ENCODE data around the gene SLC41A1.
"Not testable (repeated sequence)": the region's sequence is repeated elsewhere in the genome, so short reads cannot be mapped to it uniquely, and the experiment has no call there.

SLC41A1 gene

GRCh38 chr1:205826016-205826806 is 13.2 kb upstream of the SLC41A1 start:
- no peak for TF ChIP-seq CTCF (IDR thresholded peaks at IDR 0.05; ENCODE audit: low read depth, low read length)
- TF ChIP-seq POLR2A (IDR thresholded peaks at IDR 0.05; ENCODE audit: extremely low read depth, insufficient read length): no peak
- no peak for TF ChIP-seq MYC (IDR thresholded peaks at IDR 0.05; ENCODE audit: low read depth, low read length)
- TF ChIP-seq MAX (IDR thresholded peaks at IDR 0.05; ENCODE audit: low read depth, low read length): no peak
- no peak overlapping the region for H3K4me3 ChIP-seq (ENCODE audit: low read depth, low read length)

GRCh38 chr1:205824180-205824579 is 11.2 kb upstream of the SLC41A1 start:
- H3K4me3 ChIP-seq (ENCODE audit: low read depth, low read length): no peak overlapping the region
- TF ChIP-seq MYC (IDR thresholded peaks at IDR 0.05; ENCODE audit: low read depth, low read length) (no peak), POLR2A (IDR thresholded peaks at IDR 0.05; ENCODE audit: extremely low read depth, insufficient read length) (no peak), CTCF (IDR thresholded peaks at IDR 0.05; ENCODE audit: low read depth, low read length) (no peak), MAX (IDR thresholded peaks at IDR 0.05; ENCODE audit: low read depth, low read length) (no peak)
- no peak for DNase-seq (ENCODE audit: low read depth)

More at GRCh38 chr1:205826016-205826806, 13.2 kb upstream of the SLC41A1 start:
- DNase-seq (ENCODE audit: low read depth): no peak

GRCh38 chr1:205823260-205823659 is 10.3 kb upstream of the SLC41A1 start:
- not testable (repeated sequence) for H3K4me3 ChIP-seq (ENCODE audit: low read depth, low read length); DNase-seq (ENCODE audit: low read depth)

- no peak for DNase-seq (ENCODE audit: low read depth)
- no peak overlapping the region for H3K4me3 ChIP-seq (ENCODE audit: low read depth, low read length)
- TF ChIP-seq MAX (IDR thresholded peaks at IDR 0.05; ENCODE audit: low read depth, low read length) (no peak), POLR2A (IDR thresholded peaks at IDR 0.05; ENCODE audit: extremely low read depth, insufficient read length) (no peak), CTCF (IDR thresholded peaks at IDR 0.05; ENCODE audit: low read depth, low read length) (no peak), MYC (IDR thresholded peaks at IDR 0.05; ENCODE audit: low read depth, low read length) (no peak)
Observed at GRCh38 chr1:205822397-205822796, 9.4 kb upstream of the SLC41A1 start.

- H3K4me3 ChIP-seq (ENCODE audit: low read depth, low read length): no peak overlapping the region
- TF ChIP-seq MYC (IDR thresholded peaks at IDR 0.05; ENCODE audit: low read depth, low read length) (no peak), CTCF (IDR thresholded peaks at IDR 0.05; ENCODE audit: low read depth, low read length) (no peak), POLR2A (IDR thresholded peaks at IDR 0.05; ENCODE audit: extremely low read depth, insufficient read length) (no peak), MAX (IDR thresholded peaks at IDR 0.05; ENCODE audit: low read depth, low read length) (no peak)
- no peak for DNase-seq (ENCODE audit: low read depth)
Observed at GRCh38 chr1:205817988-205818387, 5.0 kb upstream of the SLC41A1 start.

GRCh38 chr1:205817364-205817763 is 4.4 kb upstream of the SLC41A1 start:
- no peak overlapping the region for H3K4me3 ChIP-seq (ENCODE audit: low read depth, low read length)
- no peak for DNase-seq (ENCODE audit: low read depth)
- TF ChIP-seq MAX (IDR thresholded peaks at IDR 0.05; ENCODE audit: low read depth, low read length): no peak
- no peak for TF ChIP-seq POLR2A (IDR thresholded peaks at IDR 0.05; ENCODE audit: extremely low read depth, insufficient read length)
- TF ChIP-seq CTCF (IDR thresholded peaks at IDR 0.05; ENCODE audit: low read depth, low read length): no peak
- no peak for TF ChIP-seq MYC (IDR thresholded peaks at IDR 0.05; ENCODE audit: low read depth, low read length)

Data from NB4 (cell line).